Trophoblast cell (in vitro differentiated cells and primary cell): ENCODE data around the gene HS3ST5.

ENCODE experiments used
- DNase-seq, 2 donors: peaks; one replicate each; pipeline ENCODE4 v3.0.0-alpha.2; 2016
- H2AFZ ChIP-seq: 2 replicates; pipeline ENCODE4 v1.6.1; 2013; ENCODE audit warnings: low read length, moderate library complexity, mild to moderate bottlenecking; ENCODE audit not compliant: insufficient read depth, poor library complexity
- H2AK5ac ChIP-seq: 2 replicates; pipeline ENCODE4 v1.6.1; 2013; ENCODE audit warnings: mild to moderate bottlenecking, low read length
- H2BK120ac ChIP-seq: 2 replicates; pipeline ENCODE4 v1.6.1; 2013; ENCODE audit warnings: low read length, mild to moderate bottlenecking, moderate library complexity; ENCODE audit not compliant: insufficient read depth, poor library complexity
- H2BK12ac ChIP-seq: 2 replicates; pipeline ENCODE4 v1.6.1; 2013; ENCODE audit warnings: mild to moderate bottlenecking, low read length, moderate library complexity
- H2BK5ac ChIP-seq: 2 replicates; pipeline ENCODE4 v1.6.1; 2013; ENCODE audit warnings: low read length, low read depth, moderate library complexity, mild to moderate bottlenecking; ENCODE audit not compliant: poor library complexity
- H3K14ac ChIP-seq: 2 replicates; pipeline ENCODE4 v1.6.1; 2013; ENCODE audit warnings: mild to moderate bottlenecking, low read length
- H3K18ac ChIP-seq: 2 replicates; pipeline ENCODE4 v1.6.1; 2013; ENCODE audit warnings: mild to moderate bottlenecking, low read length
- H3K23ac ChIP-seq: 2 replicates; pipeline ENCODE4 v1.6.1; 2013; ENCODE audit warnings: low read length
- H3K27ac ChIP-seq: 2 replicates; pipeline ENCODE4 v1.5.1; 2013; ENCODE audit warnings: low read depth, mild to moderate bottlenecking, inconsistent platforms, low read length, moderate library complexity
- H3K27me3 ChIP-seq: 2 replicates; pipeline ENCODE4 v1.6.1; 2013; ENCODE audit warnings: inconsistent platforms, mild to moderate bottlenecking, low read length, moderate library complexity; ENCODE audit not compliant: insufficient read depth
- H3K36me3 ChIP-seq, 2 experiments: 1 replicate in 1 of 2; 2 replicates in 1 of 2; pipeline ENCODE4 v1.6.1; 2013; ENCODE audit warnings: low read length in 2 of 2, mild to moderate bottlenecking in 2 of 2, moderate library complexity in 1 of 2; ENCODE audit not compliant: insufficient read depth in 2 of 2, control insufficient read depth in 1 of 2
- H3K4ac ChIP-seq: 2 replicates; pipeline ENCODE4 v1.6.1; 2013; ENCODE audit warnings: low read depth, mild to moderate bottlenecking, low read length, moderate library complexity
- H3K4me1 ChIP-seq, 2 experiments: 1 replicate in 1 of 2; 2 replicates in 1 of 2; pipeline ENCODE4 v1.6.1; 2013; ENCODE audit warnings: low read length in 2 of 2, mild to moderate bottlenecking in 2 of 2, moderate library complexity in 1 of 2; ENCODE audit not compliant: insufficient read depth in 2 of 2, control insufficient read depth in 1 of 2
- H3K4me2 ChIP-seq: 2 replicates; pipeline ENCODE4 v1.6.1; 2013; ENCODE audit warnings: inconsistent platforms, mild to moderate bottlenecking, low read length, moderate library complexity
- H3K4me3 ChIP-seq: 2 replicates; pipeline ENCODE4 v1.5.1; 2013; ENCODE audit warnings: mild to moderate bottlenecking, low read depth, low read length, inconsistent platforms
- H3K79me1 ChIP-seq: one replicate; pipeline ENCODE4 v1.6.1; 2013; ENCODE audit warnings: low read length
- H3K79me2 ChIP-seq: 2 replicates; pipeline ENCODE4 v1.6.1; 2013; ENCODE audit warnings: low read length, mild to moderate bottlenecking; ENCODE audit not compliant: control insufficient read depth, insufficient read depth, poor library complexity
- H3K9ac ChIP-seq: 2 replicates; pipeline ENCODE4 v1.6.1; 2013; ENCODE audit warnings: mild to moderate bottlenecking, low read length
- H3K9me3 ChIP-seq: 2 replicates; pipeline ENCODE4 v1.6.1; 2013; ENCODE audit warnings: low read depth, mild to moderate bottlenecking, control low read depth, inconsistent platforms, low read length; ENCODE audit not compliant: insufficient read depth
- H4K12ac ChIP-seq: 2 replicates; pipeline ENCODE4 v1.6.1; 2013; ENCODE audit warnings: low read depth, mild to moderate bottlenecking, low read length, moderate library complexity
- H4K8ac ChIP-seq: 2 replicates; pipeline ENCODE4 v1.6.1; 2013; ENCODE audit warnings: low read depth, mild to moderate bottlenecking, low read length, moderate library complexity
- H4K91ac ChIP-seq: one replicate; pipeline ENCODE4 v1.6.1; 2013; ENCODE audit warnings: low read depth, mild to moderate bottlenecking, low read length, moderate library complexity
- WGBS: extraction: QIAGEN DNeasy Blood & Tissue Kit; methylation state at CpG from one replicate; pipeline ENCODE4 v1.1.7; 2013; ENCODE audit warnings: missing lambda C conversion rate; ENCODE audit not compliant: insufficient read length, insufficient coverage; ENCODE audit errors: extremely low coverage; 5-methylcytosine and 5-hydroxymethylcytosine counted together

Gene HS3ST5

DNA sequence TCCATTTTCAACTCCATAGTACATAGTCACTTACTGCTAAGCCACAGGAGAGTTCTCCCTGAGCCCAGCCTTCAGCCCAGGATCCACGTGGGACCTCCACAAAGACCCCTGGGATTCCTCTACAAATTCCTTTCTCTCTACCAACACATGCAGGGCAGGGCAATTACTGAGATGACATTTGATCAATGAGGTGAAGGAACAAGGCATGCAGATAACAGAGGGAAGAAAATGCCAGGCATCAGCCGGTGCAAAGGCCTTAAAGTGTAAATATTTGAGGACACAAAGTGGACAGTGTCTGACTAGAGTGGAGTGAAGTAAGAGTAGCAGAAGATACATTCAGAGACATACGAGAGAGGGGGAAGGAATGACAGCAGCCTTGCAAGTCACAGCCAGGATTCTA, 70.2 kb downstream of the HS3ST5 start:
- DNase-seq: no peak
- H3K9ac ChIP-seq: no peak overlapping the region
- H3K79me2 ChIP-seq: no peaks in the 10 kb centered on the region
- H3K4ac ChIP-seq: no peak overlapping the region
- no peak overlapping the region for H3K23ac ChIP-seq
- H3K4me2 ChIP-seq: no peak overlapping the region
- no peaks in the 10 kb centered on the region for H3K4me1 ChIP-seq
- H2AK5ac ChIP-seq: no peak overlapping the region
- no peak overlapping the region for H2AFZ ChIP-seq
- no peak overlapping the region for H2BK120ac ChIP-seq
- no peak overlapping the region for H3K14ac ChIP-seq
- no peak overlapping the region for H4K12ac ChIP-seq
- H3K36me3 ChIP-seq: no peaks in the 10 kb centered on the region
- no peaks in the 10 kb centered on the region for H3K9me3 ChIP-seq
- no peak overlapping the region for H4K91ac ChIP-seq
- no peak overlapping the region for H3K4me3 ChIP-seq
- H2BK5ac ChIP-seq: no peak overlapping the region
- no peak overlapping the region for H2BK12ac ChIP-seq
- H3K27ac ChIP-seq: no peak overlapping the region
- no peak overlapping the region for H4K8ac ChIP-seq
- WGBS: no CpG with 5 or more reads among the region's 3 CpGs
- no peaks in the 10 kb centered on the region for H3K27me3 ChIP-seq
- H3K18ac ChIP-seq: no peak overlapping the region
- H3K79me1 ChIP-seq: no peaks in the 10 kb centered on the region

DNA sequence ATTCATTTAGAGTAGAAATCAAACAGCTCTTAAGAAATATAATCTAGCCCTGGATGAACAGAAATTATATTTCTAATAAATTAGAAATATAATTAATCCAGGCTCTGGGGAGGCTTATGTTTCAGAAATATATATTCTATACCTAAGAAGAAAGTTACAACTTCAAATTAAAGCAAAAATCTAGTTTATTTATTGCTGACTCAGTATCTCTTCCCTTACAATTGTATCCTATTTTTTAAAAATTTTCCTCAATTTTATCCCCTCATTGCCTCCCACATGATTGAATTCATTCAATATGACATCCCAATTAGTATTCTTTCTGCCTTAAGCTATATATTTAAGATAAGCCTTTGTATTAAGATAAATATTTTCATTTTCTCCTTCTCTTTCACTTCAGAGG, 71.4 kb downstream of the HS3ST5 start:
- Histone ChIP-seq H4K12ac (no peak overlapping the region), H3K23ac (no peak overlapping the region), H2AK5ac (no peak overlapping the region), H3K4me3 (no peak overlapping the region), H3K79me2 (no peaks in the 10 kb centered on the region), H3K4me2 (no peak overlapping the region), H2BK12ac (no peak overlapping the region), H3K18ac (no peak overlapping the region), H4K8ac (no peak overlapping the region), H3K9me3 (no peaks in the 10 kb centered on the region), H3K4ac (no peak overlapping the region), H3K36me3 (no peaks in the 10 kb centered on the region), H2BK5ac (no peak overlapping the region), H3K27ac (no peak overlapping the region), H2AFZ (no peak overlapping the region), H3K27me3 (no peaks in the 10 kb centered on the region), H2BK120ac (no peak overlapping the region), H3K4me1 (no peaks in the 10 kb centered on the region), H3K9ac (no peak overlapping the region), H3K79me1 (no peaks in the 10 kb centered on the region), H4K91ac (no peak overlapping the region), H3K14ac (no peak overlapping the region)
- no peak for DNase-seq

DNA sequence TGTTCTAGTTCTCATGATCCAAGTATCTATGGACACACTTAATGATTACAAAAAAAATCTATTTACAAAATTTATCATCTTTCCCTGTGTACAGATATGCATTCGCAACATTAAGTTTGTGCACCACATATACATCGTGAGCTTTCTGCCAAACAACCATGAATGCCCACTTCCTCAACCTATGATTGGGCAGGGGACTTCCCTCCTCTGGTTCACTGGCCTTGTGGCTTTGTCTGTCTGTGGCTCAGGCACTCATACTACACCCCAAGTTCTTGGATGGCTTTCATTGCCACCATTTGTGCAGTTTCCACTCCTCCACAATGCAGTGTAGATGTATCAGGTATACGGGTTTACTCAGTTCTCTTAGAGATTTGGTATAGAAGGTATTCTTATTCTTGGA, 74.9 kb downstream of the HS3ST5 start:
- Histone ChIP-seq H3K79me2 (no peaks in the 10 kb centered on the region), H3K4me1 (no peaks in the 10 kb centered on the region), H3K27ac (no peak overlapping the region), H3K9me3 (no peaks in the 10 kb centered on the region), H3K79me1 (no peaks in the 10 kb centered on the region), H3K18ac (no peak overlapping the region), H2BK120ac (no peak overlapping the region), H3K36me3 (no peaks in the 10 kb centered on the region), H2BK5ac (no peak overlapping the region), H4K91ac (no peak overlapping the region), H2AK5ac (no peak overlapping the region), H3K4me3 (no peak overlapping the region), H4K12ac (no peak overlapping the region), H2BK12ac (no peak overlapping the region), H2AFZ (no peak overlapping the region), H3K23ac (no peak overlapping the region), H3K4me2 (no peak overlapping the region), H3K27me3 (no peaks in the 10 kb centered on the region), H3K14ac (no peak overlapping the region), H3K9ac (no peak overlapping the region), H4K8ac (no peak overlapping the region), H3K4ac (no peak overlapping the region)
- WGBS: no CpG with 5 or more reads among the region's 3 CpGs
- DNase-seq: no peak

DNA sequence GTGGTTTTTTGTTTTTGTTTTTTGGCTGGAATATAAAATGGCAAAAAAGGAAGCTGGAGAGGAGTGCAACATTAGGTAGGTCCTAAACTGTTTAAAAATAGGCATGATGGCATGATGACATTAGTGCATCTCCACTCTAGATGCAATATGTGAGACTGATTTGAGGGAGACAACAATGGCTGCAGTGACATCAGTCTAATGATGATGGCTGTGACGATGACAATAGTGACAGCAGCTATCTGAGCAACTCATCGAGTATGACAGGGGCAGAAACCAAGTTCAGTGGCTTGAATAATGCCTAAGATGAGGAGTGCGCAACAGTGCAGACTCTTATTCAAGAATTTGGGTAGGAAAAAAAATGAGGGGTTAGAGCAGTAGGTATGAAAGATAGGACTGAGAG, 82.0 kb downstream of the HS3ST5 start:
- H3K23ac ChIP-seq: peak overlapping the region; percentile 43
- H3K27ac ChIP-seq: no peak overlapping the region
- H3K4me1 ChIP-seq: no peaks in the 10 kb centered on the region
- H3K9ac ChIP-seq: no peak overlapping the region
- H3K79me1 ChIP-seq: no peaks in the 10 kb centered on the region
- H3K14ac ChIP-seq: no peak overlapping the region
- H2BK12ac ChIP-seq: no peak overlapping the region
- WGBS: no CpG with 5 or more reads among the region's 3 CpGs
- no peaks in the 10 kb centered on the region for H3K9me3 ChIP-seq
- no peak overlapping the region for H2BK5ac ChIP-seq
- no peak overlapping the region for H2BK120ac ChIP-seq
- no peaks in the 10 kb centered on the region for H3K36me3 ChIP-seq
- H4K12ac ChIP-seq: no peak overlapping the region
- H4K91ac ChIP-seq: no peak overlapping the region
- H3K4me3 ChIP-seq: no peak overlapping the region
- H3K27me3 ChIP-seq: no peaks in the 10 kb centered on the region
- no peak for DNase-seq
- H3K4me2 ChIP-seq: no peak overlapping the region
- no peak overlapping the region for H3K4ac ChIP-seq
- no peak overlapping the region for H4K8ac ChIP-seq
- no peak overlapping the region for H2AFZ ChIP-seq
- no peak overlapping the region for H3K18ac ChIP-seq
- no peak overlapping the region for H2AK5ac ChIP-seq
- H3K79me2 ChIP-seq: no peaks in the 10 kb centered on the region

DNA sequence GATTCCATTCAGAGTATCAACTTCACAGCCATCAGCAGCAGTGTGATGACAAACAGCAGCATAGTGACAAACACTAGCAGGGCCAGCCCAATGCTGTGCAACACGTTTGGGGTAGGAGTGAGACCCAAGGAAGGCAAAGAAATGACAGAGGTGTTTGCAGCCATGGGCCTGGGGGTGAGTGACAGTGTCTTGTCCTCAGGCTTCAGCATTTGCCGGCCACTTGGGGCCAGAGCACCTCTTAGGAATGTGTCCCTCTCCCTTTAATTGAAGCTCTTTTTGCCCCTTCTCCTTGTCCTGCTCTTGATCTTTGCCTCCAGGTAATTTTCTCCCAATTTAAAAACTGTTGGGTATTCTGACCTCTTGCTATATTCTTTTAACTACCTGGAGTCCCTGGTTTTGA, 84.4 kb downstream of the HS3ST5 start:
- Histone ChIP-seq H2BK120ac (no peak overlapping the region), H2BK12ac (no peak overlapping the region), H3K27me3 (no peaks in the 10 kb centered on the region), H3K14ac (no peak overlapping the region), H4K8ac (no peak overlapping the region), H3K4me3 (no peak overlapping the region), H3K9me3 (peaks cover 3% of the 10 kb centered on the region), H4K91ac (no peak overlapping the region), H3K4ac (no peak overlapping the region), H3K4me2 (no peak overlapping the region), H2AFZ (no peak overlapping the region), H3K4me1 (no peaks in the 10 kb centered on the region), H3K36me3 (no peaks in the 10 kb centered on the region), H3K79me1 (no peaks in the 10 kb centered on the region), H2AK5ac (no peak overlapping the region), H3K18ac (no peak overlapping the region), H3K23ac (no peak overlapping the region), H2BK5ac (no peak overlapping the region), H3K79me2 (no peaks in the 10 kb centered on the region), H3K9ac (no peak overlapping the region), H3K27ac (no peak overlapping the region), H4K12ac (no peak overlapping the region)
- no CpG with 5 or more reads among the region's 2 CpGs for WGBS
- no peak for DNase-seq
